ENCODE results near the gene CETN1. TPM values are rescaled to one million over a fixed set of nuclear protein-coding genes. Genes with fewer than 3 reads are reported as not detected.

The CETN1 gene
- polyA plus RNA-seq, 3 donors = not detected

DNA sequence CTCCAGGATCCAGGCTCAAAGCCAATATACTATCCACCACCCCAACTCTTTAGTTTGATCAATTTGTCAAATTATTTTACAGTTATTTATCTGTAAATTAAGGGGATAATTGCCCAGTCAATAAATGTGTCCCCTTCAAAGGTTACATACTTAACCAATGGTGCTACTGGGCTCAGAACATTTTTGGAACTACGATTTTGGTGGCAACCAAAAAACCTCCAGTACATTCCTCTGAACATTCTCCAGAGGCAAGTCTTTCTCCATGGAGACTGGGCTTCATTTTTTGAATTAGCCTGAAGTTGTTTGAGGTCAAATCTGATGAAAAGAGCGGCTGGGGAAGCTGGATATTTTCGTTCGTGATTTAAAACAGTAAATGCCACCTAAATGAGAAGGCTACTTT is 14.9 kb downstream of the CETN1 start:
- Histone ChIP-seq H3K4me2 (replicated peaks; ENCODE audit: extremely low read depth, low read length, poor library complexity, severe bottlenecking) (no peak overlapping the region), H3K79me2 (ENCODE audit: insufficient read depth, low read length) (no peaks in the 10 kb centered on the region), H4K20me1 (ENCODE audit: insufficient read depth, low read length) (no peaks in the 10 kb centered on the region), H3K27me3 (ENCODE audit: control insufficient read depth in 2 of 2, insufficient read depth in 2 of 2, low read length in 2 of 2) (peaks cover 16 to 35% of the 10 kb centered on the region in 2 donors), H3K4me3 (replicated peaks in 1 of 3; ENCODE audit: low read depth in 2 of 3, low read length in 3 of 3) (no peak overlapping the region), H2AFZ (ENCODE audit: insufficient read depth, low read depth, low read length, poor library complexity, severe bottlenecking) (no peak overlapping the region), H3K36me3 (replicated peaks in 1 of 2; ENCODE audit: control insufficient read depth in 1 of 2, insufficient read depth in 2 of 2, low read length in 2 of 2) (no peaks in the 10 kb centered on the region), H3K9me3 (replicated peaks in 1 of 2; ENCODE audit: control insufficient read depth in 1 of 2, insufficient read depth in 1 of 2, low read length in 2 of 2) (peaks cover 0 to 3% of the 10 kb centered on the region in 2 donors), H3K27ac (ENCODE audit: low read depth in 1 of 2, low read length in 2 of 2) (no peak overlapping the region), H3K9ac (ENCODE audit: insufficient read depth, low read length, poor library complexity, severe bottlenecking) (no peak overlapping the region), H3K4me1 (ENCODE audit: control insufficient read depth in 1 of 2, insufficient read depth in 2 of 2, low read length in 2 of 2) (peaks cover 4 to 5% of the 10 kb centered on the region in 2 donors)
- intact Hi-C loops (cut with micrococcal nuclease) = no loop called here
- Mint-ChIP-seq H3K4me1 (peaks cover 6% of the 10 kb centered on the region), H3K27ac (no peak overlapping the region), H3K27me3 (ENCODE audit: low read depth in 3 of 3) (peaks cover 21 to 32% (median 21%) of the 10 kb centered on the region in 3 donors), H3K36me3 (no peaks in the 10 kb centered on the region), H3K9me3 (peaks cover 2 to 17% (median 13%) of the 10 kb centered on the region in 7 donors), H3K4me3 (no peak overlapping the region)
- TF ChIP-seq, protein P1, sequence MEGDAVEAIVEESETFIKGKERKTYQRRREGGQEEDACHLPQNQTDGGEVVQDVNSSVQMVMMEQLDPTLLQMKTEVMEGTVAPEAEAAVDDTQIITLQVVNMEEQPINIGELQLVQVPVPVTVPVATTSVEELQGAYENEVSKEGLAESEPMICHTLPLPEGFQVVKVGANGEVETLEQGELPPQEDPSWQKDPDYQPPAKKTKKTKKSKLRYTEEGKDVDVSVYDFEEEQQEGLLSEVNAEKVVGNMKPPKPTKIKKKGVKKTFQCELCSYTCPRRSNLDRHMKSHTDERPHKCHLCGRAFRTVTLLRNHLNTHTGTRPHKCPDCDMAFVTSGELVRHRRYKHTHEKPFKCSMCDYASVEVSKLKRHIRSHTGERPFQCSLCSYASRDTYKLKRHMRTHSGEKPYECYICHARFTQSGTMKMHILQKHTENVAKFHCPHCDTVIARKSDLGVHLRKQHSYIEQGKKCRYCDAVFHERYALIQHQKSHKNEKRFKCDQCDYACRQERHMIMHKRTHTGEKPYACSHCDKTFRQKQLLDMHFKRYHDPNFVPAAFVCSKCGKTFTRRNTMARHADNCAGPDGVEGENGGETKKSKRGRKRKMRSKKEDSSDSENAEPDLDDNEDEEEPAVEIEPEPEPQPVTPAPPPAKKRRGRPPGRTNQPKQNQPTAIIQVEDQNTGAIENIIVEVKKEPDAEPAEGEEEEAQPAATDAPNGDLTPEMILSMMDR (IDR thresholded peaks at IDR 0.05) = no peak
- WGBS (ENCODE audit: insufficient coverage) = 100% methylated on average over 1 of the region's 4 CpGs
- DNase-seq = no peak

DNA sequence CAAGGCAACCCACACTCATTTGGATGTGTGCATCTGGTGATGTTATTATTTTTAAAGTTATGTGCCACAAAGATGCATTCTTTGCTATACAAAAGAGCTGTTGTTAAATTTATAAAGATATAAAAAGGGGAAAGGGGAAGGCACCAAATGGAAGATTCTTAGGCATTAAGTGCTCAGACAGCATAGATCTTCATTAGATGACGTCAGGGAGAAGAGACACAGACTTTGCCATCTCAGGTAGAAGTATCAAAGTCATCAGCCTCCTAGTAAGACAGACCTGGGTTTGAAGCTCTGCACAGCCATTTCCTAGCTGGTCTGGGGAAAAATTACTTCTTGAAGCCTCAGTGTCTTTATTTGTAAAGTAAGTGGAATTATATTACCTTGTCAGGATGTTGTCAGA is 15.4 kb downstream of the CETN1 start:
- intact Hi-C loops (cut with micrococcal nuclease) = no loop called here
- TF ChIP-seq, protein P1 (IDR thresholded peaks at IDR 0.05) = no peak
- H3K4me1 Mint-ChIP-seq = peaks cover 6% of the 10 kb centered on the region

More for the DNA sequence above, 15.4 kb downstream of the CETN1 start:
- no peak overlapping the region for H3K4me2 ChIP-seq (replicated peaks; ENCODE audit: extremely low read depth, low read length, poor library complexity, severe bottlenecking)
- peaks cover 4 to 5% of the 10 kb centered on the region in 2 donors for H3K4me1 ChIP-seq (ENCODE audit: control insufficient read depth in 1 of 2, insufficient read depth in 2 of 2, low read length in 2 of 2)
- no peak overlapping the region for H3K9ac ChIP-seq (ENCODE audit: insufficient read depth, low read length, poor library complexity, severe bottlenecking)
- no peak overlapping the region for H2AFZ ChIP-seq (ENCODE audit: insufficient read depth, low read depth, low read length, poor library complexity, severe bottlenecking)
- Mint-ChIP-seq H3K27me3 (ENCODE audit: low read depth in 3 of 3) (peaks cover 21 to 32% (median 22%) of the 10 kb centered on the region in 3 donors), H3K4me3 (no peak overlapping the region), H3K36me3 (no peaks in the 10 kb centered on the region), H3K9me3 (peaks cover 0 to 12% (median 9%) of the 10 kb centered on the region in 7 donors), H3K27ac (no peak overlapping the region)
- H3K27me3 ChIP-seq (ENCODE audit: control insufficient read depth in 2 of 2, insufficient read depth in 2 of 2, low read length in 2 of 2) = peaks cover 16 to 38% of the 10 kb centered on the region in 2 donors
- H3K27ac ChIP-seq (ENCODE audit: low read depth in 1 of 2, low read length in 2 of 2) = no peak overlapping the region
- no peaks in the 10 kb centered on the region for H3K36me3 ChIP-seq (replicated peaks in 1 of 2; ENCODE audit: control insufficient read depth in 1 of 2, insufficient read depth in 2 of 2, low read length in 2 of 2)
- no peaks in the 10 kb centered on the region for H4K20me1 ChIP-seq (ENCODE audit: insufficient read depth, low read length)
- H3K4me3 ChIP-seq (replicated peaks in 1 of 3; ENCODE audit: low read depth in 2 of 3, low read length in 3 of 3) = no peak overlapping the region
- H3K79me2 ChIP-seq (ENCODE audit: insufficient read depth, low read length) = no peaks in the 10 kb centered on the region
- no peak for DNase-seq
- WGBS (ENCODE audit: insufficient coverage) = 100% methylated on average over 1 of the region's 1 CpG
- peaks cover 0 to 3% of the 10 kb centered on the region in 2 donors for H3K9me3 ChIP-seq (replicated peaks in 1 of 2; ENCODE audit: control insufficient read depth in 1 of 2, insufficient read depth in 1 of 2, low read length in 2 of 2)
